Testis (tissue), 2 donors: ENCODE measurements around the gene SDHAF3.

Source experiments
- POLR2A ChIP-seq: fragments of 450-650 bp; IDR thresholded peaks from one replicate; pipeline ENCODE4 v1.6.1; 2017; ENCODE audit warnings: antibody characterized with exemption, mild to moderate bottlenecking, moderate library complexity
- TF ChIP-seq, protein P1 (sequence below), 3 experiments: fragments of 450-650 bp in 2 of 3; fragments of 200-600 bp in 1 of 3; sonication (generic) in 1 of 3; IDR thresholded peaks; one replicate each; pipeline ENCODE4 v1.5.1; 2016 to 2019; ENCODE audit warnings: antibody characterized with exemption in 3 of 3, mild to moderate bottlenecking in 2 of 3, moderate library complexity in 1 of 3

DNA sequence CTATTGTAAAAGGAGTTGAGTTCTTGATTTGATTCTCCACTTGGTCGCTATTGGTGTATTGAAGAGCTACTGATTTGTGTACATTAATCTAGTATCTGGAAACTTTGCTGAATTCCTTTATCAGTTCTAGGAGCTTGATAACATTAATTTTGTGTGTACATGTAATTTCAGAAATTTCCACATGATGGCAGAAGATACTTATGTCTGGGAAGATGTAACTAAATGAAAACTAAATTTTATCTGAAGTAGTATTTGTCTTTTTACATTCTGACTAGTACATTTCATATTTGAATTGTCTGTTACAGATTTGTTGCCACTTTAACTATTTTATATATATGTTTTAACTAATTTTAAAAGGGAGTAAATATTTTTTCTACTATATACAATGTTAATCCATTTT lies 27.6 kb downstream of the SDHAF3 start:
- TF ChIP-seq, protein P1, sequence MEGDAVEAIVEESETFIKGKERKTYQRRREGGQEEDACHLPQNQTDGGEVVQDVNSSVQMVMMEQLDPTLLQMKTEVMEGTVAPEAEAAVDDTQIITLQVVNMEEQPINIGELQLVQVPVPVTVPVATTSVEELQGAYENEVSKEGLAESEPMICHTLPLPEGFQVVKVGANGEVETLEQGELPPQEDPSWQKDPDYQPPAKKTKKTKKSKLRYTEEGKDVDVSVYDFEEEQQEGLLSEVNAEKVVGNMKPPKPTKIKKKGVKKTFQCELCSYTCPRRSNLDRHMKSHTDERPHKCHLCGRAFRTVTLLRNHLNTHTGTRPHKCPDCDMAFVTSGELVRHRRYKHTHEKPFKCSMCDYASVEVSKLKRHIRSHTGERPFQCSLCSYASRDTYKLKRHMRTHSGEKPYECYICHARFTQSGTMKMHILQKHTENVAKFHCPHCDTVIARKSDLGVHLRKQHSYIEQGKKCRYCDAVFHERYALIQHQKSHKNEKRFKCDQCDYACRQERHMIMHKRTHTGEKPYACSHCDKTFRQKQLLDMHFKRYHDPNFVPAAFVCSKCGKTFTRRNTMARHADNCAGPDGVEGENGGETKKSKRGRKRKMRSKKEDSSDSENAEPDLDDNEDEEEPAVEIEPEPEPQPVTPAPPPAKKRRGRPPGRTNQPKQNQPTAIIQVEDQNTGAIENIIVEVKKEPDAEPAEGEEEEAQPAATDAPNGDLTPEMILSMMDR (IDR thresholded peaks at IDR 0.05): peak in 2 of 3 experiments; percentile 19 to 45
- TF ChIP-seq POLR2A: no peak
